Putamen (tissue), 1 donor: ENCODE measurements around the gene HLF.

ENCODE experiments used
- DNase-seq: peaks from one replicate; pipeline ENCODE4 v3.0.0-alpha.2; 2016; ENCODE audit warnings: low spot score

Gene HLF

GRCh38 chr17:55292094-55292493 is 27.3 kb downstream of the HLF start:
- no peak for DNase-seq

- no peak for DNase-seq
Measured at GRCh38 chr17:55294042-55294751, 29.4 kb downstream of the HLF start.

- DNase-seq = peak; percentile 81
Measured at GRCh38 chr17:55295411-55296170, 30.8 kb downstream of the HLF start.

- no peak for DNase-seq
Measured at GRCh38 chr17:55296171-55296695, 31.5 kb downstream of the HLF start.

- no peak for DNase-seq
Measured at GRCh38 chr17:55296699-55297098, 31.9 kb downstream of the HLF start.

- no peak for DNase-seq
Measured at GRCh38 chr17:55298111-55298730, 33.5 kb downstream of the HLF start.

GRCh38 chr17:55299162-55299838 is 34.5 kb downstream of the HLF start:
- no peak for DNase-seq

- DNase-seq = no peak
Measured at GRCh38 chr17:55299890-55300289, 35.1 kb downstream of the HLF start.

GRCh38 chr17:55300479-55301290 is 35.9 kb downstream of the HLF start:
- DNase-seq = no peak

GRCh38 chr17:55301521-55302406 is 37.0 kb downstream of the HLF start:
- DNase-seq = no peak

- DNase-seq = no peak
Measured at GRCh38 chr17:55302407-55302787, 37.6 kb downstream of the HLF start.

GRCh38 chr17:55303008-55303493 is 38.3 kb downstream of the HLF start:
- DNase-seq = no peak

- no peak for DNase-seq
Measured at GRCh38 chr17:55303701-55304145, 39.0 kb downstream of the HLF start.

- DNase-seq = no peak
Measured at GRCh38 chr17:55304171-55304859, 39.6 kb downstream of the HLF start.

GRCh38 chr17:55305321-55306087 is 40.7 kb downstream of the HLF start:
- DNase-seq = no peak

- no peak for DNase-seq
Measured at GRCh38 chr17:55307879-55308278, 43.1 kb downstream of the HLF start.

GRCh38 chr17:55308613-55309391 is 44.0 kb downstream of the HLF start:
- no peak for DNase-seq
